ENCODE measurements around the gene UMOD. TPM values are rescaled to one million over a fixed set of nuclear protein-coding genes. Genes with fewer than 3 reads are reported as not detected.

The UMOD gene
- total RNA-seq: not detected
- not detected for polyA plus RNA-seq
- long read RNA-seq, donor 1: 0 reads
- long read RNA-seq, donor 2: 0 reads

GRCh38 chr16:20352615-20353014 is at the start of gene UMOD:
UMOD (minus strand) TSS chr16:20352715; CDS start chr16:20350737, 1,978 bp downstream.
- intact Hi-C loops (cut with DNase I): no loop called here
- DNase-seq (no peak), ATAC-seq (ENCODE audit: low FRiP score) (no peak)
- H3K36me3 ChIP-seq (ENCODE audit: control insufficient read depth in 1 of 2, insufficient read depth in 2 of 2, low read length in 1 of 2): no peaks in the 10 kb centered on the region
- 85 to 86% methylated on average over 2 of the region's 2 CpGs for WGBS, 2 donors
- H3K4me1 ChIP-seq (ENCODE audit: control insufficient read depth in 1 of 2, insufficient read depth in 2 of 2, low read length in 2 of 2): no peaks in the 10 kb centered on the region
- H3K4me3 ChIP-seq (ENCODE audit: low read length in 2 of 2): no peak within 1 kb of the TSS
- H3K27me3 ChIP-seq (ENCODE audit: control insufficient read depth in 1 of 2, insufficient read depth in 2 of 2, low read length in 1 of 2): no peaks in the 10 kb centered on the region
- H3K9me3 ChIP-seq (ENCODE audit: control insufficient read depth, low read length): no peaks in the 10 kb centered on the region
- H3K27ac ChIP-seq (ENCODE audit: low read depth in 1 of 2, low read length in 2 of 2): no peak within 1 kb of the TSS

DNA sequence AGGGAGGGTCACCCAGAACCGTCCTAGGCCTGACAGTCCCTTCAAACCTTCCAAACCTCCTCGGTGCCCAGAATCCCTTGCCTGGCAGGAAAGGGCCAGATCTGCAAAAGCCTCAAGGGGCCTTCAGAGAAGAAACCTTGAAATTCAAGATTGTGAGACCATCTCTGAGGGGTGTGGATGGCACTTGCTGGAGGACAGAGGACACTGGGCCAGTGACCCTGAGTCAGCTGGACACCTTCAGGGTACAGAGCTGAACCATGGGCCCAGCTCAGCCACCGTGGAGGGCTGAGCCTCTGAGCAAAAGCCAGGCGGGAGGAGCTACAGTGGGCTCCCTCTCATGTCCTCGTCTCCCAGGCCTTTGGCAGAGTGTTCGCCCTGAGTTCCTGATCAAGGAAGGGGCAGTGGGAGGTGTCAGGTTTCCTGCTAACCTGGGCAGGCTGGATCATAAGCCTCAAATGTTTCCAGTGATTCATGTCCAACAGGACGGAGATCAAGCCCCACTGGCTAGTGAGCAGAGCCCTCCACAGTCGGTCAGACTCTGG is 49.0 kb upstream of the UMOD start:
- H3K9me3 ChIP-seq (ENCODE audit: control insufficient read depth, low read length): no peaks in the 10 kb centered on the region
- H3K36me3 ChIP-seq (ENCODE audit: control insufficient read depth in 1 of 2, insufficient read depth in 2 of 2, low read length in 1 of 2): no peaks in the 10 kb centered on the region
- H3K4me1 ChIP-seq (ENCODE audit: control insufficient read depth in 1 of 2, insufficient read depth in 2 of 2, low read length in 2 of 2): no peaks in the 10 kb centered on the region
- H3K27me3 ChIP-seq (ENCODE audit: control insufficient read depth in 1 of 2, insufficient read depth in 2 of 2, low read length in 1 of 2): no peaks in the 10 kb centered on the region
- WGBS, 2 donors: 69 to 70% methylated on average over 8 of the region's 8 CpGs
- ATAC-seq (ENCODE audit: low FRiP score): no peak
- no peak for DNase-seq
- no peak overlapping the region for H3K4me3 ChIP-seq (ENCODE audit: low read length in 2 of 2)
- intact Hi-C loops (cut with DNase I): no loop called here
- H3K27ac ChIP-seq (ENCODE audit: low read depth in 1 of 2, low read length in 2 of 2): no peak overlapping the region

- WGBS, 2 donors: 45 to 48% methylated on average over 2 of the region's 2 CpGs
- Histone ChIP-seq H3K4me1 (ENCODE audit: control insufficient read depth in 1 of 2, insufficient read depth in 2 of 2, low read length in 2 of 2) (no peaks in the 10 kb centered on the region), H3K9me3 (ENCODE audit: control insufficient read depth, low read length) (no peaks in the 10 kb centered on the region), H3K36me3 (ENCODE audit: control insufficient read depth in 1 of 2, insufficient read depth in 2 of 2, low read length in 1 of 2) (no peaks in the 10 kb centered on the region), H3K4me3 (ENCODE audit: low read length in 2 of 2) (no peak overlapping the region), H3K27ac (ENCODE audit: low read depth in 1 of 2, low read length in 2 of 2) (no peak overlapping the region), H3K27me3 (ENCODE audit: control insufficient read depth in 1 of 2, insufficient read depth in 2 of 2, low read length in 1 of 2) (no peaks in the 10 kb centered on the region)
- intact Hi-C loops (cut with DNase I): no loop called here
- DNase-seq (no peak), ATAC-seq (ENCODE audit: low FRiP score) (no peak)
Measured at GRCh38 chr16:20401066-20401465, 48.6 kb upstream of the UMOD start.

- 69 to 70% methylated on average over 7 of the region's 7 CpGs for WGBS, 2 donors
- Histone ChIP-seq H3K4me1 (ENCODE audit: control insufficient read depth in 1 of 2, insufficient read depth in 2 of 2, low read length in 2 of 2) (no peaks in the 10 kb centered on the region), H3K4me3 (ENCODE audit: low read length in 2 of 2) (no peak overlapping the region), H3K9me3 (ENCODE audit: control insufficient read depth, low read length) (no peaks in the 10 kb centered on the region), H3K27ac (ENCODE audit: low read depth in 1 of 2, low read length in 2 of 2) (no peak overlapping the region), H3K27me3 (ENCODE audit: control insufficient read depth in 1 of 2, insufficient read depth in 2 of 2, low read length in 1 of 2) (no peaks in the 10 kb centered on the region), H3K36me3 (ENCODE audit: control insufficient read depth in 1 of 2, insufficient read depth in 2 of 2, low read length in 1 of 2) (no peaks in the 10 kb centered on the region)
- no peak for DNase-seq
- no peak for ATAC-seq (ENCODE audit: low FRiP score)
- intact Hi-C loops (cut with DNase I): no loop called here
Measured at GRCh38 chr16:20399185-20399584, 46.7 kb upstream of the UMOD start.

DNA sequence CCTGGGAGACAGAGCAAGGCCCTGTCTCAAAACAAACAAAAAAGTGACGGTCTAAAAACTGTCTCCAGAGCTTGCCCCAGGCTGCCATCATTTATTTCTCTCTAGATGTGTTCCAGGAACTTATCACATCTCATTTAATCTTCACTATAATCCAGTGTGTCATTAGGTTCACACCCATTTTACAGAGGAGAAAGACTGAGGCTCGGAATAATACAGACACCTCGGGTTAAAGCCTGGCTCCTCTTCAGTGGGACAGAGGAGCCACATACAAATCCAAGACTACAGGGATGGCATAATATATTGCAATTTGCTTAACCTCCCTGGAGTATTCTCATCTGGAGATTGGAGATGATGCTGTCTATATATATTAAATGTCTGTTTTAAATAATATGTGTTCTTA is 46.1 kb upstream of the UMOD start:
- ATAC-seq (ENCODE audit: low FRiP score): no peak
- no peak for DNase-seq
- 72 to 76% methylated on average over 3 of the region's 3 CpGs for WGBS, 2 donors
- Histone ChIP-seq H3K9me3 (ENCODE audit: control insufficient read depth, low read length) (no peaks in the 10 kb centered on the region), H3K4me1 (ENCODE audit: control insufficient read depth in 1 of 2, insufficient read depth in 2 of 2, low read length in 2 of 2) (no peaks in the 10 kb centered on the region), H3K27ac (ENCODE audit: low read depth in 1 of 2, low read length in 2 of 2) (no peak overlapping the region), H3K27me3 (ENCODE audit: control insufficient read depth in 1 of 2, insufficient read depth in 2 of 2, low read length in 1 of 2) (no peaks in the 10 kb centered on the region), H3K4me3 (ENCODE audit: low read length in 2 of 2) (no peak overlapping the region), H3K36me3 (ENCODE audit: control insufficient read depth in 1 of 2, insufficient read depth in 2 of 2, low read length in 1 of 2) (no peaks in the 10 kb centered on the region)
- intact Hi-C loops (cut with DNase I): no loop called here

- Histone ChIP-seq H3K4me3 (ENCODE audit: low read length in 2 of 2) (no peak overlapping the region), H3K4me1 (ENCODE audit: control insufficient read depth in 1 of 2, insufficient read depth in 2 of 2, low read length in 2 of 2) (no peaks in the 10 kb centered on the region), H3K9me3 (ENCODE audit: control insufficient read depth, low read length) (no peaks in the 10 kb centered on the region), H3K27me3 (ENCODE audit: control insufficient read depth in 1 of 2, insufficient read depth in 2 of 2, low read length in 1 of 2) (no peaks in the 10 kb centered on the region), H3K36me3 (ENCODE audit: control insufficient read depth in 1 of 2, insufficient read depth in 2 of 2, low read length in 1 of 2) (no peaks in the 10 kb centered on the region), H3K27ac (ENCODE audit: low read depth in 1 of 2, low read length in 2 of 2) (no peak overlapping the region)
- DNase-seq: no peak
- intact Hi-C loops (cut with DNase I): no loop called here
- WGBS, 2 donors: 84 to 87% methylated on average over 7 of the region's 7 CpGs
- no peak for ATAC-seq (ENCODE audit: low FRiP score)
Measured at GRCh38 chr16:20397468-20398074, 45.1 kb upstream of the UMOD start.

DNA sequence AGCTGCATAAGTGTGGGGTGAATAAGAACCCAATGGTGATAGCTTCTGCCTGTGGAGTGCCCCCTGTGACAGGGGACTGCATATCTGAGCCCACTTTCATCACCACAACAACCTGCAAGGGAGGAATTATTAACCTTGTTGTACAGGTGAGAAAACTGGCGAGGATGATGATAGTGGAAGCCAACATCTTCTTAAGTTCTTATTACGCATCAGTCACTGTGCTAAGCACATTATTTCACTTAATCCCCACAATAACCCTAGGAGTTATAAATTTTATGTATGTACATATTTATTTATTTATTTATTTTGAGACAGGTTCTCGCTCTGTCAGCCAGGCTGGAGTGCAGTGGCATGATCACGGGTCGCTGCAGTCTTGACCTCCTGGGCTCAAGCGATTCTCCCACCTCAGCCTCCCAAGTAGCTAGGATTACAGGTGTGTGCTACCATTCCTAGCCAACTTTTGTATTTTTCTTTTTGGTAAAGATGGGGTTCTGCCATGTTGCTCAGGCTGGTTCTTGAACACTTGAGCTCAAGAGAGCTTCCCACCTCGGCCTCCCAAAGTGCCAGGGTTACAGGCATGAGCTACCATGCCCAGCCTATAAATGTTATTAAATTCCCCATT is 44.4 kb upstream of the UMOD start:
- Histone ChIP-seq H3K27me3 (ENCODE audit: control insufficient read depth in 1 of 2, insufficient read depth in 2 of 2, low read length in 1 of 2) (no peaks in the 10 kb centered on the region), H3K36me3 (ENCODE audit: control insufficient read depth in 1 of 2, insufficient read depth in 2 of 2, low read length in 1 of 2) (no peaks in the 10 kb centered on the region), H3K4me1 (ENCODE audit: control insufficient read depth in 1 of 2, insufficient read depth in 2 of 2, low read length in 2 of 2) (no peaks in the 10 kb centered on the region), H3K9me3 (ENCODE audit: control insufficient read depth, low read length) (no peaks in the 10 kb centered on the region), H3K4me3 (ENCODE audit: low read length in 2 of 2) (no peak overlapping the region), H3K27ac (ENCODE audit: low read depth in 1 of 2, low read length in 2 of 2) (no peak overlapping the region)
- WGBS, 2 donors: 97% methylated on average over 7 of the region's 7 CpGs
- DNase-seq (no peak), ATAC-seq (ENCODE audit: low FRiP score) (no peak)
- intact Hi-C loops (cut with DNase I): no loop called here

- Histone ChIP-seq H3K4me1 (ENCODE audit: control insufficient read depth in 1 of 2, insufficient read depth in 2 of 2, low read length in 2 of 2) (no peaks in the 10 kb centered on the region), H3K27ac (ENCODE audit: low read depth in 1 of 2, low read length in 2 of 2) (no peak overlapping the region), H3K36me3 (ENCODE audit: control insufficient read depth in 1 of 2, insufficient read depth in 2 of 2, low read length in 1 of 2) (no peaks in the 10 kb centered on the region), H3K4me3 (ENCODE audit: low read length in 2 of 2) (no peak overlapping the region), H3K9me3 (ENCODE audit: control insufficient read depth, low read length) (no peaks in the 10 kb centered on the region), H3K27me3 (ENCODE audit: control insufficient read depth in 1 of 2, insufficient read depth in 2 of 2, low read length in 1 of 2) (no peaks in the 10 kb centered on the region)
- 93 to 96% methylated on average over 2 of the region's 2 CpGs for WGBS, 2 donors
- no peak for DNase-seq
- intact Hi-C loops (cut with DNase I): no loop called here
- no peak for ATAC-seq (ENCODE audit: low FRiP score)
Measured at GRCh38 chr16:20395946-20396345, 43.4 kb upstream of the UMOD start.
